Activated CD8-positive, alpha-beta memory T cell treated with anti-CD3 and anti-CD28 coated beads for 36 hours (primary cell): ENCODE measurements around the gene TAF4B. TPM values are rescaled to one million over a fixed set of nuclear protein-coding genes. Genes with fewer than 3 reads are reported as not detected.
"Not testable (repeated sequence)": the region's sequence is repeated elsewhere in the genome, so short reads cannot be mapped to it uniquely, and the experiment has no call there.

ENCODE experiments used
- CTCF ChIA-PET: fragments of 350-600 bp; sonication (Branson Sonifier 250); formaldehyde crosslinking; loops from one replicate; lab custom pipeline; 2021; ENCODE audit warnings: antibody characterized with exemption; lab: Charles Lee
- POLR2A ChIA-PET: fragments of 350-600 bp; sonication (Branson Sonifier 250); formaldehyde crosslinking; loops from one replicate; lab custom pipeline; 2021; ENCODE audit warnings: antibody characterized with exemption; lab: Charles Lee
- total RNA-seq, 2 experiments: library from RNA; stranded (reverse); gene quantifications; one replicate each; pipeline ENCODE4 v1.2.3, GENCODE V29; 2021

TAF4B gene
- total RNA-seq, 2 experiments from 2014 or later: 17.8 to 19.1 TPM

- ChIA-PET CTCF (interaction anchor here (0.6 kb wide), 1 partner anchor 852 kb away, joined by 3 read pairs; no protein-coding TSS in a partner anchor), POLR2A (no interaction called here)
These were observed 130.0 kb downstream of the TAF4B start for GRCh38 chr18:26356045-26356785.

GRCh38 chr18:26357960-26358359 lies 131.7 kb downstream of the TAF4B start:
- ChIA-PET POLR2A (no interaction called here), CTCF (no interaction called here)

- CTCF ChIA-PET: no interaction called here
These were observed 135.8 kb downstream of the TAF4B start for GRCh38 chr18:26362021-26362420.

GRCh38 chr18:26367425-26367824 lies 141.2 kb downstream of the TAF4B start:
- POLR2A ChIA-PET: no interaction called here
- CTCF ChIA-PET: no interaction called here

More at GRCh38 chr18:26362021-26362420, 135.8 kb downstream of the TAF4B start:
- POLR2A ChIA-PET: no interaction called here

GRCh38 chr18:26370037-26370436 lies 143.8 kb downstream of the TAF4B start:
- ChIA-PET CTCF (no interaction called here), POLR2A (no interaction called here)

GRCh38 chr18:26376105-26376504 lies 149.9 kb downstream of the TAF4B start:
- CTCF ChIA-PET: interaction anchor here (0.6 kb wide), 1 partner anchor 85 kb away, joined by 3 read pairs; no protein-coding TSS in a partner anchor

GRCh38 chr18:26378701-26379100 lies 152.5 kb downstream of the TAF4B start:
- POLR2A ChIA-PET: no interaction called here

More at GRCh38 chr18:26376105-26376504, 149.9 kb downstream of the TAF4B start:
- POLR2A ChIA-PET: no interaction called here

GRCh38 chr18:26381555-26381954 lies 155.3 kb downstream of the TAF4B start:
- POLR2A ChIA-PET, CTCF ChIA-PET: not testable (repeated sequence)

More at GRCh38 chr18:26378701-26379100, 152.5 kb downstream of the TAF4B start:
- CTCF ChIA-PET: no interaction called here

- POLR2A ChIA-PET: no interaction called here
- CTCF ChIA-PET: interaction anchor here (1.1 to 1.5 kb wide), 2 partner anchors 9 to 15 kb away, joined by 3 to 7 read pairs; no protein-coding TSS in a partner anchor
These were observed 157.4 kb downstream of the TAF4B start for GRCh38 chr18:26383454-26384270.

GRCh38 chr18:26386002-26386401 lies 159.8 kb downstream of the TAF4B start:
- POLR2A ChIA-PET: no interaction called here
- CTCF ChIA-PET: no interaction called here

- ChIA-PET CTCF (no interaction called here), POLR2A (no interaction called here)
These were observed 160.2 kb downstream of the TAF4B start for GRCh38 chr18:26386441-26386840.

- POLR2A ChIA-PET: no interaction called here
- CTCF ChIA-PET: no interaction called here
These were observed 167.9 kb downstream of the TAF4B start for GRCh38 chr18:26394047-26394654.

- ChIA-PET CTCF (no interaction called here), POLR2A (no interaction called here)
These were observed 170.8 kb downstream of the TAF4B start for GRCh38 chr18:26397019-26397418.

- CTCF ChIA-PET: no interaction called here
These were observed 177.2 kb downstream of the TAF4B start for GRCh38 chr18:26403491-26403890.

GRCh38 chr18:26405190-26405801 lies 179.1 kb downstream of the TAF4B start:
- ChIA-PET CTCF (no interaction called here), POLR2A (no interaction called here)

More at GRCh38 chr18:26403491-26403890, 177.2 kb downstream of the TAF4B start:
- POLR2A ChIA-PET: no interaction called here

GRCh38 chr18:26406324-26406723 lies 180.1 kb downstream of the TAF4B start:
- POLR2A ChIA-PET: no interaction called here
- CTCF ChIA-PET: no interaction called here

- CTCF ChIA-PET: no interaction called here
- POLR2A ChIA-PET: no interaction called here
These were observed 180.7 kb downstream of the TAF4B start for GRCh38 chr18:26406854-26407517.

GRCh38 chr18:26407736-26408601 lies 181.7 kb downstream of the TAF4B start:
- CTCF ChIA-PET: no interaction called here

More at GRCh38 chr18:26407736-26408601, 181.7 kb downstream of the TAF4B start:
- POLR2A ChIA-PET: no interaction called here
